HG03139 (cell line): Measurements from ENCODE around the gene UAP1L1.

Source experiments
- ATAC-seq: cut with Tn5 transposase; IDR thresholded peaks from one replicate; pipeline ENCODE4 v1.9.1; 2021; ENCODE audit not compliant: unreplicated experiment

UAP1L1 gene

DNA sequence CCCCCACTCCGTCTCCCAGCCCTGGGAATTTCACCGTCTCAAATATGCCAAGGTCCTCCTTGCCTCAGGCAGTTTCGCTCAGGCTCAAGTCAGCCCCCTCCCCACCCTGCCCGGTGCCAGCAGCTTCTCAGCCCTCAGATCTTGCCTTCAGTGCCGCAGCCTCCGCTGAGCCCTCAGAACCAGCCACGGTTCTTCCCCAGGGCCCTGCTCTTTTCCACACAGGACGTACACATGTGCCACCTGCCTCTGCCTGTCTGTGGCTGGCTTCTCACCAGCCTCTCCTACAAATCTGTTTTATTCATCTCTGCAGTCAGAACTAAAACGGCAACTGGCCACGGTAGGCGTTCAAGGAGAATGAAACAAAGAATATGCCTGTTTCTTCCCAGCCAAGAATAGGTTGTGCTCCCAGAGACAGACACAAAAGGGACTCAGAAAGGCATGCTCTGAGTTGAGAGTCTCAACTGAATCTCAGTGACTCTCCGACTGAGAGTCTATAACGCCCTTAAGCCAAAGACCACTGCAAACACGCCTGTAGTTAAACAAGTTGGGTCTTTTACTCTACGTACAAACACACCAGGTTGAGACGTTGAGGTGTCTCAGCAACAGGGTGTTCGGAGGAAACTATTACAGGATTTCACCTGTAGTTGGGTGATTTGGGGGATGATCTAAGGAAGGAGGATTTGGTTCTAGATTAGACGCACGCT, 51.0 kb downstream of the UAP1L1 start:
- ATAC-seq, result no peak

DNA sequence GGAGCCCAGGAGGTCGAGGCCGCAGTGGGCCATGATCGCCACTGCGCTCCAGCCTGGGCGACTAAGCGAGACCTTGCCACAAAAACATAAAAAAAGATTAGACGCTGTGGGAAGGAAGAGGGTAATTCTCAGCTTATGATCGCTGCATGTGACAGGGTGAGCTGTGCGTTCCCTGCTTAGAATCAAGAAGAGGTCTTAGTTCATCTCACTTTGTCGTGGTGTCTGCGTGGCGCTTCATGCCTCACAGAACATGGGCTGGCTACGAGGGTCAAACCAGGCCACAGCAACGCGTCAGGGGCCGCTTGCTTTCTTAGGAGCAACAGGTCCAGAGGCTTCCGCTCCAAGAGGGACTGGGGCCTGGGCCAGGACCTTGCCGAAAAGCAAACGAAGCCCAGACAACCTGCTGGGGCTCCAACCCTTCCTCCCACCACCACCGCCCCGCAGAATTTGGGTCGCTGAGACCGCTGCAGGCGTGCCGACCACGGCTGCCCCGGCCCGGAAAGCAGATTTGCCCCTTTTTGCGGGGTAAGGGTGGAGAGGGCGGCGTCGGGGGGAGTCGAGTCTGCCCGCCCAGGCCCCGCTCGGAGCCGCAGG, 51.6 kb downstream of the UAP1L1 start:
- peak; percentile 8 for ATAC-seq

DNA sequence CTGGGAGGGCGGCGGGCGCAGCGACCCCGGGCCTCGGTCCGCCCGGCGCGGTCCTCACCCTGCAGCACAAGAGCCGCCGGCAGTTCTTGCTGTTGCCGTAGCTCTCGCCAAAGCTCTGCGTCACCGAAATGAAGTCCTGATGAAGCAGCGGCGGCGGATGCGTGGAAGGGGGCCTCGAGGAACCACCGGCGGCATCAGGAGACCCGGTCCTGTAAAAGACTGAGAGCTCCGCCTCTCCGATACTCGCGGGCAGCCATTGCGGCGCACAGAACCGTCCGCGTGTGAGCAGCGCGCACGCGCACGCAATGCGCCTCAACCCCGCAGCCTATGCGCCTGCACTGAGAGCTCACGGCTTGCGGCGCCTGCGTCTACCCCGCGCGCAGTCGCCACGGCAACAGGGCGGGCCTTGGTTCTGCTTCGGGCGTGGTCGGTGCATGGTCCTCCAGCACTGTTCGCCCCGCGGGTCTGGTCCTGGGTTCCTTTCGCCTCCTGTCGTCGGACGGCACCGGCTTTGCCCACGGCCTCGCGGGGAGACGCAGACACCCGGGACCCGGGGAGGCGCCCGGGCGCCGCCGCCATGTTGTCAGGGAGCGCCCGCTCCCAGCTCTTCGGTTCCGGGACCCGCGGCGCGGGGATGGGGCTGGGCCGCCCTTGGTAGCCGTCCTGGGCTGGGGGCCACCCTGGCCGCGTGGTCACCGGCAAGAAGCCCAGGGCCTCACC, 52.3 kb downstream of the UAP1L1 start:
- peak; percentile 65 for ATAC-seq

DNA sequence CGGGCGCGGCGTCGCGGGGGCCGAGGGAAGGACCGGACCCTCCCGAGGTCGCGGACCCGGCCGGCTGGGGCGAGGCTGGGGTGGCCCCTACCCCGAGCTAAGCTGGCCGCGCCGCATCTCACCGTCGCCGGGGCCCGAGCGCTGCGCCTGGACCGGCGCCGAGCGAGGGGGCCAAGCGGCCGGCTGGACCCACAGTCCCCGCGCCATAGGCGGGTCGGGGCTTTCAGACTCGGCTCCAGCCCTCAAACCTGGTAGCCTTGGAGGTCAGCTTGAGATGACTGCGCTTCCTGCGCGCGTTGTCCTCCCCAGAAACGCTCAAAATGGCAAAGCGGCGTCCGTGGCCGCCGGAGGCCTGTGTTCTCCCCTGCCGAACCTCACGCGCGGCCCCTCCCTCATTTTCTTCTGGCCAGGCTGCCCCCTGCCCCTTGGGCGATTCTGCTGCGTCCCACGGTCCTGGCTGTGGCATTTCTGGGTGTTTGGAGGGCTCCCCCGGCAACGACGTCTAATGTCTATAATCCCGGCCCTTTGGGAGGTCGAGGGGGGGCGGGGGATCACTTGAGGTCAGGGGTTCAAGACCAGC, 52.9 kb downstream of the UAP1L1 start:
- ATAC-seq, result no peak
